ENCODE data around the gene TEAD3. TPM values are rescaled to one million over a fixed set of nuclear protein-coding genes. Genes with fewer than 3 reads are reported as not detected.

TEAD3 gene
- total RNA-seq, 1 experiment from 2014 or later = 10.7 TPM

DNA sequence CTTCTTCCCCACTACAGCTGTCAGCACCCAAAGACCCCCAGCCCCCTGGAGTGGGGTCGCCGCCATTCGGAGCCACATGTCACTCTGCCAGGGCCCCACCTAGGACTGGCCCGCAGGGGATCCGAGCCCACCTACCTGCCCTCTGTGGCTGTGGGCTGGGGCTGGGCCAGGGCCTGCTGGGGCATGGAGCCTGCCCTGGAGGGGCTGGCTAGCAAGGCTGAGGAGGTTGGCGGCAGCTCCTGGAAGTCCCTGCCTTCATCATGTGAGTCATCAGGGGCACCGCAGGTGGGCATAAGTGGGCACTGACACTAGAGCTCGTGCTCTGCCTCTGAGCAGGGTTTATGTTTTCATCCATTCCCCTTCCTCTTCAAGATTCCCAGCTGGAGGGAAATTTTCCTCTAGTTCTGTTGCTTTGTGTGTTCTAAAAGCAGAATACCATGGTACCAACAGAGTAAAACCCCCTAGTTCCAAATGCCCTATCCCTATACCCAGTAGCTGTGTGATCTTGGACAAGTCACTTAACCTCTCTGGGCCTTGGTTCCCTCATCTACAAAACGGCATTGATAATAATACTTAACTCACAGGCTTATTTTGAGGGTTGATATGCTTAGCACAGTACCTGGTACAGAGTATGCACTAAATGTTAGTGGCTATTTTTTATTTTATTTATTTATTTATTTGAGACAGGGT is 53.4 kb downstream of the TEAD3 start:
- H3K4me3 ChIP-seq (ENCODE audit: low read depth in 2 of 2, low read length in 2 of 2) = no peak overlapping the region
- POLR2A ChIA-PET = no interaction called here
- intact Hi-C loops (cut with micrococcal nuclease; ENCODE audit: unreplicated experiment) (no loop called here), in situ Hi-C loops (cut with HindIII; ENCODE audit: low pct_unique_long_range_greater_than_20kb, low sequenced_read_pairs) (no loop called here)
- no peaks in the 10 kb centered on the region for H3K4me1 ChIP-seq (ENCODE audit: control insufficient read depth, insufficient read depth, low read length)
- CTCF ChIA-PET = no interaction called here
- no peak overlapping the region for H3K27ac ChIP-seq (ENCODE audit: low read length)
- TF ChIP-seq SIN3A (IDR thresholded peaks at IDR 0.05; ENCODE audit: borderline replicate concordance, insufficient read depth, low read depth, low read length) = no peak
- no peak for TF ChIP-seq TCF7L2 (IDR thresholded peaks at IDR 0.05; ENCODE audit: low read depth, low read length)
- TF ChIP-seq, protein P1, sequence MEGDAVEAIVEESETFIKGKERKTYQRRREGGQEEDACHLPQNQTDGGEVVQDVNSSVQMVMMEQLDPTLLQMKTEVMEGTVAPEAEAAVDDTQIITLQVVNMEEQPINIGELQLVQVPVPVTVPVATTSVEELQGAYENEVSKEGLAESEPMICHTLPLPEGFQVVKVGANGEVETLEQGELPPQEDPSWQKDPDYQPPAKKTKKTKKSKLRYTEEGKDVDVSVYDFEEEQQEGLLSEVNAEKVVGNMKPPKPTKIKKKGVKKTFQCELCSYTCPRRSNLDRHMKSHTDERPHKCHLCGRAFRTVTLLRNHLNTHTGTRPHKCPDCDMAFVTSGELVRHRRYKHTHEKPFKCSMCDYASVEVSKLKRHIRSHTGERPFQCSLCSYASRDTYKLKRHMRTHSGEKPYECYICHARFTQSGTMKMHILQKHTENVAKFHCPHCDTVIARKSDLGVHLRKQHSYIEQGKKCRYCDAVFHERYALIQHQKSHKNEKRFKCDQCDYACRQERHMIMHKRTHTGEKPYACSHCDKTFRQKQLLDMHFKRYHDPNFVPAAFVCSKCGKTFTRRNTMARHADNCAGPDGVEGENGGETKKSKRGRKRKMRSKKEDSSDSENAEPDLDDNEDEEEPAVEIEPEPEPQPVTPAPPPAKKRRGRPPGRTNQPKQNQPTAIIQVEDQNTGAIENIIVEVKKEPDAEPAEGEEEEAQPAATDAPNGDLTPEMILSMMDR (IDR thresholded peaks at IDR 0.05) = no peak
- no peak for TF ChIP-seq POLR2AphosphoS5 (IDR thresholded peaks at IDR 0.05; ENCODE audit: low read depth, low read length)
- TF ChIP-seq, protein P2, sequence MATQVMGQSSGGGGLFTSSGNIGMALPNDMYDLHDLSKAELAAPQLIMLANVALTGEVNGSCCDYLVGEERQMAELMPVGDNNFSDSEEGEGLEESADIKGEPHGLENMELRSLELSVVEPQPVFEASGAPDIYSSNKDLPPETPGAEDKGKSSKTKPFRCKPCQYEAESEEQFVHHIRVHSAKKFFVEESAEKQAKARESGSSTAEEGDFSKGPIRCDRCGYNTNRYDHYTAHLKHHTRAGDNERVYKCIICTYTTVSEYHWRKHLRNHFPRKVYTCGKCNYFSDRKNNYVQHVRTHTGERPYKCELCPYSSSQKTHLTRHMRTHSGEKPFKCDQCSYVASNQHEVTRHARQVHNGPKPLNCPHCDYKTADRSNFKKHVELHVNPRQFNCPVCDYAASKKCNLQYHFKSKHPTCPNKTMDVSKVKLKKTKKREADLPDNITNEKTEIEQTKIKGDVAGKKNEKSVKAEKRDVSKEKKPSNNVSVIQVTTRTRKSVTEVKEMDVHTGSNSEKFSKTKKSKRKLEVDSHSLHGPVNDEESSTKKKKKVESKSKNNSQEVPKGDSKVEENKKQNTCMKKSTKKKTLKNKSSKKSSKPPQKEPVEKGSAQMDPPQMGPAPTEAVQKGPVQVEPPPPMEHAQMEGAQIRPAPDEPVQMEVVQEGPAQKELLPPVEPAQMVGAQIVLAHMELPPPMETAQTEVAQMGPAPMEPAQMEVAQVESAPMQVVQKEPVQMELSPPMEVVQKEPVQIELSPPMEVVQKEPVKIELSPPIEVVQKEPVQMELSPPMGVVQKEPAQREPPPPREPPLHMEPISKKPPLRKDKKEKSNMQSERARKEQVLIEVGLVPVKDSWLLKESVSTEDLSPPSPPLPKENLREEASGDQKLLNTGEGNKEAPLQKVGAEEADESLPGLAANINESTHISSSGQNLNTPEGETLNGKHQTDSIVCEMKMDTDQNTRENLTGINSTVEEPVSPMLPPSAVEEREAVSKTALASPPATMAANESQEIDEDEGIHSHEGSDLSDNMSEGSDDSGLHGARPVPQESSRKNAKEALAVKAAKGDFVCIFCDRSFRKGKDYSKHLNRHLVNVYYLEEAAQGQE (IDR thresholded peaks at IDR 0.05; ENCODE audit: insufficient read depth in 1 of 2, low read depth in 2 of 2, low read length in 1 of 2) = no peak
- no TSS peak for BruUV-seq (replicated peaks)
- DNase-seq (ENCODE audit: low read depth, low spot score) (no peak), ATAC-seq (no peak)
- no peaks in the 10 kb centered on the region for H3K9me3 ChIP-seq (ENCODE audit: control insufficient read depth, insufficient read depth, low read depth, low read length)
- H3K27me3 ChIP-seq (ENCODE audit: control insufficient read depth, insufficient read depth, low read length) = no peaks in the 10 kb centered on the region
- no peaks in the 10 kb centered on the region for H3K36me3 ChIP-seq (ENCODE audit: control insufficient read depth, insufficient read depth, low read length)

GRCh38 chr6:35442693-35443092 is 54.2 kb downstream of the TEAD3 start:
- Histone ChIP-seq H3K27me3 (ENCODE audit: control insufficient read depth, insufficient read depth, low read length) (no peaks in the 10 kb centered on the region), H3K36me3 (ENCODE audit: control insufficient read depth, insufficient read depth, low read length) (no peaks in the 10 kb centered on the region), H3K9me3 (ENCODE audit: control insufficient read depth, insufficient read depth, low read depth, low read length) (no peaks in the 10 kb centered on the region), H3K27ac (ENCODE audit: low read length) (no peak overlapping the region), H3K4me1 (ENCODE audit: control insufficient read depth, insufficient read depth, low read length) (no peaks in the 10 kb centered on the region), H3K4me3 (ENCODE audit: low read depth in 2 of 2, low read length in 2 of 2) (no peak overlapping the region)
- no peak for DNase-seq (ENCODE audit: low read depth, low spot score)
- ChIA-PET POLR2A (no interaction called here), CTCF (interaction anchor here (0.6 kb wide), 1 partner anchor 312 kb away, joined by 8 read pairs; no protein-coding TSS in a partner anchor)
- no TSS peak for BruUV-seq (replicated peaks)
- TF ChIP-seq, protein P2 (IDR thresholded peaks at IDR 0.05; ENCODE audit: insufficient read depth in 1 of 2, low read depth in 2 of 2, low read length in 1 of 2) = no peak
- TF ChIP-seq TCF7L2 (IDR thresholded peaks at IDR 0.05; ENCODE audit: low read depth, low read length) (no peak), POLR2AphosphoS5 (IDR thresholded peaks at IDR 0.05; ENCODE audit: low read depth, low read length) (no peak), SIN3A (IDR thresholded peaks at IDR 0.05; ENCODE audit: borderline replicate concordance, insufficient read depth, low read depth, low read length) (no peak)
- TF ChIP-seq, protein P1 (IDR thresholded peaks at IDR 0.05) = no peak
- in situ Hi-C loops (cut with HindIII; ENCODE audit: low pct_unique_long_range_greater_than_20kb, low sequenced_read_pairs) = no loop called here
- no peak for ATAC-seq
- intact Hi-C loops (cut with micrococcal nuclease; ENCODE audit: unreplicated experiment) = no loop called here
